ENCODE data around the gene LTN1.
"Not testable (repeated sequence)": the region's sequence is repeated elsewhere in the genome, so short reads cannot be mapped to it uniquely, and the experiment has no call there.

The LTN1 gene

GRCh38 chr21:28944296-28944695 lies 48.4 kb downstream of the LTN1 start:
- no peak for TF ChIP-seq CTCF (IDR thresholded peaks at IDR 0.05; ENCODE audit: low read depth, low read length)
- H3K4me3 ChIP-seq (ENCODE audit: low read depth, low read length): no peak overlapping the region

GRCh38 chr21:28943631-28944030 lies 49.0 kb downstream of the LTN1 start:
- H3K4me3 ChIP-seq (ENCODE audit: low read depth, low read length): no peak overlapping the region
- no peak for TF ChIP-seq CTCF (IDR thresholded peaks at IDR 0.05; ENCODE audit: low read depth, low read length)

- TF ChIP-seq CTCF (IDR thresholded peaks at IDR 0.05; ENCODE audit: low read depth, low read length): no peak
- H3K4me3 ChIP-seq (ENCODE audit: low read depth, low read length): no peak overlapping the region
Observed at GRCh38 chr21:28938726-28939125, 54.0 kb downstream of the LTN1 start.

- H3K4me3 ChIP-seq (ENCODE audit: low read depth, low read length): no peak overlapping the region
- TF ChIP-seq CTCF (IDR thresholded peaks at IDR 0.05; ENCODE audit: low read depth, low read length): no peak
Observed at GRCh38 chr21:28937737-28938136, 54.9 kb downstream of the LTN1 start.

- no peak for TF ChIP-seq CTCF (IDR thresholded peaks at IDR 0.05; ENCODE audit: low read depth, low read length)
- no peak overlapping the region for H3K4me3 ChIP-seq (ENCODE audit: low read depth, low read length)
Observed at GRCh38 chr21:28936721-28937120, 56.0 kb downstream of the LTN1 start.

- TF ChIP-seq CTCF (IDR thresholded peaks at IDR 0.05; ENCODE audit: low read depth, low read length): no peak
- no peak overlapping the region for H3K4me3 ChIP-seq (ENCODE audit: low read depth, low read length)
Observed at GRCh38 chr21:28936036-28936435, 56.6 kb downstream of the LTN1 start.

- H3K4me3 ChIP-seq (ENCODE audit: low read depth, low read length): no peak overlapping the region
- TF ChIP-seq CTCF (IDR thresholded peaks at IDR 0.05; ENCODE audit: low read depth, low read length): no peak
Observed at GRCh38 chr21:28932717-28933116, 60.0 kb downstream of the LTN1 start.

- H3K4me3 ChIP-seq (ENCODE audit: low read depth, low read length): not testable (repeated sequence)
Observed at GRCh38 chr21:28931708-28932372, 60.8 kb downstream of the LTN1 start.

Data from WI38 (cell line).